Liver (tissue), 3 donors: Measurements from ENCODE around the gene TRH.

Experiments used
- ATF3 ChIP-seq: IDR thresholded peaks from 2 replicates; pipeline ENCODE4 v1.6.1; 2016; ENCODE audit warnings: antibody characterized with exemption
- CTCF ChIP-seq: fragments of 150-350 bp; IDR thresholded peaks from 2 replicates; pipeline ENCODE4 v1.5.1; 2017; ENCODE audit warnings: improper control_type of control experiment, low read depth, low read length; ENCODE audit not compliant: missing input control
- JUND ChIP-seq, 2 donors: IDR thresholded peaks; 2 replicates each; pipeline ENCODE4 v1.6.1; 2016; ENCODE audit warnings: antibody characterized with exemption in 2 of 2
- MAX ChIP-seq: IDR thresholded peaks from 2 replicates; pipeline ENCODE4 v1.6.1; 2016; ENCODE audit warnings: antibody characterized with exemption
- NR2F2 ChIP-seq: IDR thresholded peaks from 2 replicates; pipeline ENCODE4 v1.6.1; 2016; ENCODE audit warnings: antibody characterized with exemption
- REST ChIP-seq: IDR thresholded peaks from 2 replicates; pipeline ENCODE4 v1.6.1; 2016; ENCODE audit warnings: antibody characterized with exemption, mild to moderate bottlenecking
- SP1 ChIP-seq: IDR thresholded peaks from 2 replicates; pipeline ENCODE4 v1.6.1; 2018; ENCODE audit warnings: antibody characterized with exemption, mild to moderate bottlenecking
- TAF1 ChIP-seq: conservative IDR thresholded peaks from 2 replicates; pipeline ENCODE4 v1.6.1; 2016; ENCODE audit warnings: antibody characterized with exemption, mild to moderate bottlenecking
- YY1 ChIP-seq: IDR thresholded peaks from 2 replicates; pipeline ENCODE4 v1.6.1; 2016; ENCODE audit warnings: antibody characterized with exemption, mild to moderate bottlenecking
- ZBTB33 ChIP-seq: IDR thresholded peaks from 2 replicates; pipeline ENCODE4 v1.6.1; 2016; ENCODE audit warnings: antibody characterized with exemption
- donor health status: healthy.
- donor health status: healthy.

GRCh38 chr3:129942296-129942695, 32.2 kb upstream of the TRH start:
- TF ChIP-seq ZBTB33 (no peak), CTCF (peak; percentile 62), TAF1 (no peak), JUND (IDR thresholded peaks at IDR 0.05) (no peak), NR2F2 (no peak), REST (no peak), SP1 (no peak), ATF3 (no peak), YY1 (no peak), MAX (no peak)
